ENCODE data around the gene SUV39H1. TPM values are rescaled to one million over a fixed set of nuclear protein-coding genes. Genes with fewer than 3 reads are reported as not detected.
"Not testable (repeated sequence)": the region's sequence is repeated elsewhere in the genome, so short reads cannot be mapped to it uniquely, and the experiment has no call there.

SUV39H1 gene
- total RNA-seq, 1 donor, result 2.5 TPM

GRCh38 chrX:48677516-48677915, 19.0 kb upstream of the SUV39H1 start:
- no peaks in the 10 kb centered on the region for H4K20me1 ChIP-seq (ENCODE audit: insufficient read depth, low read length)
- no peaks in the 10 kb centered on the region for H3K4me1 ChIP-seq (ENCODE audit: insufficient read depth, low read length)
- H3K4me2 ChIP-seq (ENCODE audit: insufficient read depth, low read length), result peak overlapping the region; percentile 77
- DNase-seq (ENCODE audit: insufficient read length, low spot score, missing footprints), result no peak
- no peaks in the 10 kb centered on the region for H3K27me3 ChIP-seq (ENCODE audit: insufficient read depth, low read length)
- H3K79me2 ChIP-seq (ENCODE audit: insufficient read depth, low read length), result no peaks in the 10 kb centered on the region
- no peaks in the 10 kb centered on the region for H3K36me3 ChIP-seq (ENCODE audit: insufficient read depth, low read length)
- no peak overlapping the region for H2AFZ ChIP-seq (ENCODE audit: low read length)
- no peaks in the 10 kb centered on the region for H3K9me3 ChIP-seq (ENCODE audit: low read depth, low read length)
- H3K4me3 ChIP-seq (ENCODE audit: insufficient read depth, low read length), result peak overlapping the region; percentile 81
- TF ChIP-seq, protein P1, sequence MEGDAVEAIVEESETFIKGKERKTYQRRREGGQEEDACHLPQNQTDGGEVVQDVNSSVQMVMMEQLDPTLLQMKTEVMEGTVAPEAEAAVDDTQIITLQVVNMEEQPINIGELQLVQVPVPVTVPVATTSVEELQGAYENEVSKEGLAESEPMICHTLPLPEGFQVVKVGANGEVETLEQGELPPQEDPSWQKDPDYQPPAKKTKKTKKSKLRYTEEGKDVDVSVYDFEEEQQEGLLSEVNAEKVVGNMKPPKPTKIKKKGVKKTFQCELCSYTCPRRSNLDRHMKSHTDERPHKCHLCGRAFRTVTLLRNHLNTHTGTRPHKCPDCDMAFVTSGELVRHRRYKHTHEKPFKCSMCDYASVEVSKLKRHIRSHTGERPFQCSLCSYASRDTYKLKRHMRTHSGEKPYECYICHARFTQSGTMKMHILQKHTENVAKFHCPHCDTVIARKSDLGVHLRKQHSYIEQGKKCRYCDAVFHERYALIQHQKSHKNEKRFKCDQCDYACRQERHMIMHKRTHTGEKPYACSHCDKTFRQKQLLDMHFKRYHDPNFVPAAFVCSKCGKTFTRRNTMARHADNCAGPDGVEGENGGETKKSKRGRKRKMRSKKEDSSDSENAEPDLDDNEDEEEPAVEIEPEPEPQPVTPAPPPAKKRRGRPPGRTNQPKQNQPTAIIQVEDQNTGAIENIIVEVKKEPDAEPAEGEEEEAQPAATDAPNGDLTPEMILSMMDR (IDR thresholded peaks at IDR 0.05; ENCODE audit: extremely low read depth, low read depth, low read length), result no peak
- H3K27ac ChIP-seq (ENCODE audit: low read depth, low read length), result no peak overlapping the region

DNA sequence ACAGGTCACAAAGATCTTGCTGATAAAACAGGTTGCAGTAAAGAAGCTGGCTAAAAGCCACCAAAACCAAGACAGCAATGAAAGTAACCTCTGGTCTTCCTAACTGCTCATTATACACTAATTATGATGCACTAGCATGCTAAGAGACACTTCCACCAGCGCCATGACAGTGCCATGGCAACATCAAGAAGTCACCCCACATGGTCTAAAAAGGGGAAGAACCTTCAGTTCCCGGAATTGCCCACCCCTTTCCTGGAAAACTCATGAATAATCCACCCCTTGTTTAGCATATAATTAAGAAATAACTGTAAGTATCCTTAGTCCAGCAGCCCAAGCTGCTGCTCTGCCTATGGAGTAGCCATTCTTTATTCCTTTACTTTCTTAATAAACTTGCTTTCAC, 16.1 kb upstream of the SUV39H1 start:
- not testable (repeated sequence) for H3K36me3 ChIP-seq (ENCODE audit: insufficient read depth, low read length)

DNA sequence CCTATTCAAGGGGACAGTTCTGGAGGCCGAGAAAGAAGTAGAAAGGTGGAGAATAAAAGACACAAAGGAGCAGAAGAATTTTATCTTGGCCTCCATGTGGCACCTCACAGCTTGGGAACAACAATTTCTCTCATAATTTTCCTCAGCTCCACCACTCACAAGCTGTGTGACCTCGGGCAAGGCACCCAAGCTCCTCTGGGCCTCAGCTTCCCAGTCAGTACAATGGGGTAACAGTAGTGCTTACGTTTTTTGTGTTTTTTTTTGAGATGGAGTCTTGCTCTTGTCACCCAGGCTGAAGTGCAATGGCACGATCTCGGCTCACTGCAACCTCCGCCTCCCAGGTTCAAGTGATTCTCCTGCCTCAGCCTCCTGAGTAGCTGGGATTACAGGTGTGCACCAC, 15.6 kb upstream of the SUV39H1 start:
- H2AFZ ChIP-seq (ENCODE audit: low read length); H3K36me3 ChIP-seq (ENCODE audit: insufficient read depth, low read length); H3K4me3 ChIP-seq (ENCODE audit: insufficient read depth, low read length); H3K27me3 ChIP-seq (ENCODE audit: insufficient read depth, low read length); H3K79me2 ChIP-seq (ENCODE audit: insufficient read depth, low read length); H3K9me3 ChIP-seq (ENCODE audit: low read depth, low read length); DNase-seq (ENCODE audit: insufficient read length, low spot score, missing footprints); H3K27ac ChIP-seq (ENCODE audit: low read depth, low read length); H3K4me2 ChIP-seq (ENCODE audit: insufficient read depth, low read length); H3K4me1 ChIP-seq (ENCODE audit: insufficient read depth, low read length); H4K20me1 ChIP-seq (ENCODE audit: insufficient read depth, low read length): not testable (repeated sequence)

More for the DNA sequence above, 16.1 kb upstream of the SUV39H1 start:
- not testable (repeated sequence) for H2AFZ ChIP-seq (ENCODE audit: low read length); H3K27me3 ChIP-seq (ENCODE audit: insufficient read depth, low read length); DNase-seq (ENCODE audit: insufficient read length, low spot score, missing footprints); H4K20me1 ChIP-seq (ENCODE audit: insufficient read depth, low read length); H3K4me3 ChIP-seq (ENCODE audit: insufficient read depth, low read length); H3K4me1 ChIP-seq (ENCODE audit: insufficient read depth, low read length); H3K79me2 ChIP-seq (ENCODE audit: insufficient read depth, low read length); H3K9me3 ChIP-seq (ENCODE audit: low read depth, low read length); H3K27ac ChIP-seq (ENCODE audit: low read depth, low read length); H3K4me2 ChIP-seq (ENCODE audit: insufficient read depth, low read length)

DNA sequence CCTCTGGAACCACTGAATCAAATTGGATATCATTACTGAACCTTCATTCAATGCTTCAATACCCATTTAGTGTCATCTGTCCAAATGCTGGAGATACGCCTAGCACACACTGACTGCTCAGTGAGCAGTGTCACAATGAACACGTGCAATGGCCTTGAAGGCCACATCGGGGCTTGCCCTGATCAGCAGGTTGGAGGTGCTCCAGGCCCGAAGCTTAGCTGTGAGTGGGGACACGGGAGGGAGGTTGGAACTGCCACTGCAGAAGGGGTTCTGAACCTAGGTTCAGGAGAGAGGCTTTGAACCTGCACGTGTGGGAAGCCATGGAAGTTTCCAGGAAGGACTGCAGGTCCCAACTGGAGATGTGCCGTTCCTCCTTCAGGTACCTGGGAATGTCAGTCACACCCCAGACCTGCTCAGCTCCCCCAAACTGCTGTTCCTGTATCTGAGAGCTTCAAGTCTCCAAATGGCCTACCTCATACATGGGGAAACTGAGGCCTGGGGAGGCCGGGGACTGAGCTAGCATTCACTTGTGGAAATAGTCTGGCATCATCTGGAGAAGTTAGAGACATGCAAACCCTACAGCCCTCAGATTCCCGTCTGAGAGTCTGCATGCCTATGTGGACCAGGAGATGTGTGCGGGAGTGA, 14.9 kb upstream of the SUV39H1 start:
- no peak overlapping the region for H3K4me3 ChIP-seq (ENCODE audit: insufficient read depth, low read length)
- H3K27ac ChIP-seq (ENCODE audit: low read depth, low read length), result no peak overlapping the region
- no peak overlapping the region for H2AFZ ChIP-seq (ENCODE audit: low read length)
- H3K36me3 ChIP-seq (ENCODE audit: insufficient read depth, low read length), result no peaks in the 10 kb centered on the region
- no peaks in the 10 kb centered on the region for H3K9me3 ChIP-seq (ENCODE audit: low read depth, low read length)
- no peaks in the 10 kb centered on the region for H4K20me1 ChIP-seq (ENCODE audit: insufficient read depth, low read length)
- no peak overlapping the region for H3K4me2 ChIP-seq (ENCODE audit: insufficient read depth, low read length)
- H3K4me1 ChIP-seq (ENCODE audit: insufficient read depth, low read length), result no peaks in the 10 kb centered on the region
- TF ChIP-seq, protein P1 (IDR thresholded peaks at IDR 0.05; ENCODE audit: extremely low read depth, low read depth, low read length), result no peak
- H3K27me3 ChIP-seq (ENCODE audit: insufficient read depth, low read length), result no peaks in the 10 kb centered on the region
- no peak for DNase-seq (ENCODE audit: insufficient read length, low spot score, missing footprints)
- no peaks in the 10 kb centered on the region for H3K79me2 ChIP-seq (ENCODE audit: insufficient read depth, low read length)

GRCh38 chrX:48682795-48683194, 13.7 kb upstream of the SUV39H1 start:
- H2AFZ ChIP-seq (ENCODE audit: low read length), result not testable (repeated sequence)

More at GRCh38 chrX:48682795-48683194, 13.7 kb upstream of the SUV39H1 start:
- not testable (repeated sequence) for H3K4me3 ChIP-seq (ENCODE audit: insufficient read depth, low read length); DNase-seq (ENCODE audit: insufficient read length, low spot score, missing footprints); H3K9me3 ChIP-seq (ENCODE audit: low read depth, low read length); H3K27ac ChIP-seq (ENCODE audit: low read depth, low read length); H3K4me1 ChIP-seq (ENCODE audit: insufficient read depth, low read length); H3K36me3 ChIP-seq (ENCODE audit: insufficient read depth, low read length); H4K20me1 ChIP-seq (ENCODE audit: insufficient read depth, low read length); H3K79me2 ChIP-seq (ENCODE audit: insufficient read depth, low read length); H3K27me3 ChIP-seq (ENCODE audit: insufficient read depth, low read length); H3K4me2 ChIP-seq (ENCODE audit: insufficient read depth, low read length)
